H9 (cell line): Measurements from ENCODE around the gene DOK6. TPM values are rescaled to one million over a fixed set of nuclear protein-coding genes. Genes with fewer than 3 reads are reported as not detected.

Experiments used
- DNase-seq: peaks from one replicate; pipeline ENCODE4 v3.0.0-alpha.2; 2017
- H2AFZ ChIP-seq: one replicate; pipeline ENCODE4 v1.6.1; 2013; ENCODE audit warnings: mild to moderate bottlenecking, low read length, control low read depth, moderate library complexity
- H2AK5ac ChIP-seq: 2 replicates; pipeline ENCODE4 v1.6.1; 2013; ENCODE audit warnings: low read length, control low read depth, mixed read lengths; ENCODE audit not compliant: insufficient read length
- H2BK120ac ChIP-seq: one replicate; pipeline ENCODE4 v1.6.1; 2013; ENCODE audit warnings: low read depth, mild to moderate bottlenecking, low read length, control low read depth, inconsistent platforms; ENCODE audit not compliant: poor library complexity, severe bottlenecking
- H2BK12ac ChIP-seq: 2 replicates; pipeline ENCODE4 v1.6.1; 2013; ENCODE audit warnings: low read length, control low read depth, mixed read lengths, low read depth; ENCODE audit not compliant: insufficient read length
- H2BK15ac ChIP-seq: 2 replicates; pipeline ENCODE4 v1.6.1; 2013; ENCODE audit warnings: low read depth, low read length, control low read depth
- H2BK20ac ChIP-seq: one replicate; pipeline ENCODE4 v1.6.1; 2013; ENCODE audit warnings: low read depth, mild to moderate bottlenecking, low read length, control low read depth, inconsistent platforms; ENCODE audit not compliant: poor library complexity, severe bottlenecking
- H2BK5ac ChIP-seq: 2 replicates; pipeline ENCODE4 v1.6.1; 2013; ENCODE audit warnings: low read length, control low read depth, mixed read lengths; ENCODE audit not compliant: insufficient read length
- H3K14ac ChIP-seq: 2 replicates; pipeline ENCODE4 v1.6.1; 2013; ENCODE audit warnings: low read length, control low read depth; ENCODE audit not compliant: insufficient read depth
- H3K18ac ChIP-seq: 2 replicates; pipeline ENCODE4 v1.6.1; 2013; ENCODE audit warnings: low read depth, mild to moderate bottlenecking, mixed read lengths, low read length, control low read depth; ENCODE audit not compliant: insufficient read length
- H3K23ac ChIP-seq: 2 replicates; pipeline ENCODE4 v1.6.1; 2013; ENCODE audit warnings: low read length, control low read depth, mixed read lengths, low read depth; ENCODE audit not compliant: insufficient read length
- H3K23me2 ChIP-seq: 2 replicates; pipeline ENCODE4 v1.6.1; 2013; ENCODE audit warnings: low read depth, mild to moderate bottlenecking, mixed read lengths, low read length, control low read depth; ENCODE audit not compliant: insufficient read length, poor library complexity, severe bottlenecking
- H3K27ac ChIP-seq: 2 replicates; pipeline ENCODE4 v1.5.1; 2013; ENCODE audit warnings: low read length, control low read depth, mixed read lengths, low read depth; ENCODE audit not compliant: insufficient read length
- H3K27me3 ChIP-seq: 2 replicates; pipeline ENCODE4 v1.6.1; 2013; ENCODE audit warnings: low read length, control low read depth, inconsistent platforms; ENCODE audit not compliant: insufficient read depth
- H3K4ac ChIP-seq: 2 replicates; pipeline ENCODE4 v1.6.1; 2013; ENCODE audit warnings: low read depth, mild to moderate bottlenecking, control low read depth, inconsistent platforms, low read length, moderate library complexity
- H3K4me1 ChIP-seq: 2 replicates; pipeline ENCODE4 v1.6.1; 2013; ENCODE audit warnings: low read length, control low read depth, inconsistent platforms; ENCODE audit not compliant: insufficient read depth
- H3K4me2 ChIP-seq: 2 replicates; pipeline ENCODE4 v1.6.1; 2013; ENCODE audit warnings: low read length, control low read depth, mixed read lengths; ENCODE audit not compliant: insufficient read length, insufficient read depth
- H3K56ac ChIP-seq: 2 replicates; pipeline ENCODE4 v1.6.1; 2013; ENCODE audit warnings: low read depth, mild to moderate bottlenecking, mixed read lengths, low read length, control low read depth; ENCODE audit not compliant: insufficient read length
- H3K79me1 ChIP-seq: 2 replicates; pipeline ENCODE4 v1.6.1; 2013; ENCODE audit warnings: low read depth, mild to moderate bottlenecking, moderate library complexity, low read length, control low read depth, inconsistent platforms; ENCODE audit not compliant: insufficient read depth, poor library complexity, severe bottlenecking
- H3K79me2 ChIP-seq: 2 replicates; pipeline ENCODE4 v1.6.1; 2013; ENCODE audit warnings: low read length, control low read depth, inconsistent platforms; ENCODE audit not compliant: insufficient read depth
- H3K9ac ChIP-seq: 2 replicates; pipeline ENCODE4 v1.6.1; 2013; ENCODE audit warnings: low read length, control low read depth, mixed read lengths; ENCODE audit not compliant: insufficient read length; ENCODE audit errors: extremely low read depth
- H3K9me3 ChIP-seq: one replicate; pipeline ENCODE4 v1.6.1; 2013; ENCODE audit warnings: low read depth, low read length, inconsistent platforms; ENCODE audit not compliant: control insufficient read depth
- H3T11ph ChIP-seq: one replicate; pipeline ENCODE4 v1.6.1; 2013; ENCODE audit warnings: mild to moderate bottlenecking, low read length, control low read depth, inconsistent platforms
- H4K20me1 ChIP-seq: one replicate; pipeline ENCODE4 v1.6.1; 2013; ENCODE audit not compliant: control insufficient read depth, insufficient read length, insufficient read depth
- H4K5ac ChIP-seq: 2 replicates; pipeline ENCODE4 v1.6.1; 2013; ENCODE audit warnings: low read depth, mild to moderate bottlenecking, mixed read lengths, low read length, control low read depth; ENCODE audit not compliant: insufficient read length
- H4K8ac ChIP-seq: replicated peaks from 2 replicates; pipeline ENCODE4 v1.6.1; 2013; ENCODE audit warnings: low read length, control low read depth, mixed read lengths, low read depth; ENCODE audit not compliant: insufficient read length
- H4K91ac ChIP-seq: 2 replicates; pipeline ENCODE4 v1.6.1; 2013; ENCODE audit warnings: low read depth, mild to moderate bottlenecking, moderate library complexity, mixed read lengths, low read length, control low read depth; ENCODE audit not compliant: insufficient read length
- H3K27ac Mint-ChIP-seq, 3 experiments: 2 replicates in 2 of 3; 3 replicates in 1 of 3; pipeline ENCODE4 v1.8.0; 2020 to 2021; ENCODE audit warnings: mixed read lengths in 3 of 3, mild to moderate bottlenecking in 1 of 3, moderate library complexity in 1 of 3
- H3K27me3 Mint-ChIP-seq: 2 replicates; pipeline ENCODE4 v1.8.0; 2021; ENCODE audit warnings: low read depth, mild to moderate bottlenecking, moderate library complexity, mixed read lengths
- H3K36me3 Mint-ChIP-seq, 3 experiments: 2 replicates in 2 of 3; 3 replicates in 1 of 3; pipeline ENCODE4 v1.8.0; 2020 to 2021; ENCODE audit warnings: low read depth in 3 of 3, mixed read lengths in 3 of 3; ENCODE audit not compliant: insufficient read depth in 1 of 3
- H3K4me1 Mint-ChIP-seq, 2 experiments: 2 replicates each; pipeline ENCODE4 v1.8.0; 2020; ENCODE audit warnings: mixed read lengths in 2 of 2
- H3K4me3 Mint-ChIP-seq, 2 experiments: 2 replicates in 1 of 2; 3 replicates in 1 of 2; pipeline ENCODE4 v1.8.0; 2020 to 2021; ENCODE audit warnings: mild to moderate bottlenecking in 2 of 2, mixed read lengths in 2 of 2, moderate library complexity in 1 of 2
- H3K9me3 Mint-ChIP-seq, 2 experiments: 2 replicates in 1 of 2; 3 replicates in 1 of 2; pipeline ENCODE4 v1.8.0; 2020; ENCODE audit warnings: mild to moderate bottlenecking in 2 of 2, mixed read lengths in 2 of 2, moderate library complexity in 1 of 2
- CTCF ChIP-seq: fragments of 200-600 bp; sonication (generic); conservative IDR thresholded peaks from 3 replicates; pipeline ENCODE4 v1.8.0; 2021; ENCODE audit warnings: antibody characterized with exemption, mild to moderate bottlenecking
- WGBS: extraction: QIAGEN DNeasy Blood & Tissue Kit; methylation state at CpG from one replicate; pipeline ENCODE4 v1.1.7; 2013; ENCODE audit warnings: missing lambda C conversion rate, low lambda C conversion rate, mixed read lengths; ENCODE audit not compliant: insufficient read length; ENCODE audit errors: extremely low coverage; 5-methylcytosine and 5-hydroxymethylcytosine counted together
- total RNA-seq: library from RNA; stranded (reverse); gene quantifications from 2 replicates; pipeline ENCODE4 v1.2.1, GENCODE V29; 2021

Gene DOK6
- total RNA-seq, 1 experiment from 2014 or later, result 0.20 TPM

- no peaks in the 10 kb centered on the region; a peak in 1 of 5 replicates for H3K9me3 Mint-ChIP-seq
Measured at GRCh38 chr18:69843015-69843414, 442.3 kb downstream of the DOK6 start.

More at GRCh38 chr18:69843015-69843414, 442.3 kb downstream of the DOK6 start:
- no peaks in the 10 kb centered on the region; the same call in 1 of the 2 replicates for H3K4me1 ChIP-seq
- H3K56ac ChIP-seq, result no peak overlapping the region
- no peak overlapping the region for H2BK120ac ChIP-seq
- no peaks in the 10 kb centered on the region for H4K20me1 ChIP-seq
- no peak overlapping the region for H2BK5ac ChIP-seq
- no peak overlapping the region for H3K18ac ChIP-seq
- Mint-ChIP-seq H3K27me3 (no peaks in the 10 kb centered on the region), H3K36me3 (no peaks in the 10 kb centered on the region; a peak in 1 of 7 replicates), H3K4me1 (peaks cover 11 to 16% of the 10 kb centered on the region in 2 experiments), H3K27ac (peak overlapping the region in 1 of 3 experiments; percentile 77; a peak in 1 of 7 replicates), H3K4me3 (no peak overlapping the region)
- no peak overlapping the region for H2AFZ ChIP-seq
- TF ChIP-seq CTCF, result no peak
- no CpG with 5 or more reads among the region's 5 CpGs for WGBS
- H3K9me3 ChIP-seq, result no peaks in the 10 kb centered on the region
- no peak for DNase-seq
- H3K79me2 ChIP-seq, result no peaks in the 10 kb centered on the region
- H2BK12ac ChIP-seq, result no peak overlapping the region
- H3K23ac ChIP-seq, result no peak overlapping the region
- H3T11ph ChIP-seq, result no peak overlapping the region
- H2BK20ac ChIP-seq, result no peak overlapping the region
- H2BK15ac ChIP-seq, result no peak overlapping the region
- H3K27ac ChIP-seq, result no peak overlapping the region
- H3K79me1 ChIP-seq, result no peaks in the 10 kb centered on the region
- no peak overlapping the region for H4K5ac ChIP-seq
- H3K4me2 ChIP-seq, result no peak overlapping the region
- H3K9ac ChIP-seq, result no peak overlapping the region
- H3K4ac ChIP-seq, result no peak overlapping the region
- H3K27me3 ChIP-seq, result no peaks in the 10 kb centered on the region
- no peak overlapping the region for H3K14ac ChIP-seq
- no peaks in the 10 kb centered on the region for H3K23me2 ChIP-seq
- H4K8ac ChIP-seq, result no peak overlapping the region
- no peak overlapping the region for H4K91ac ChIP-seq
- no peak overlapping the region for H2AK5ac ChIP-seq
